ENCODE measurements around the gene CHDH. TPM values are rescaled to one million over a fixed set of nuclear protein-coding genes. Genes with fewer than 3 reads are reported as not detected.

Gene CHDH
- total RNA-seq, 3 donors from 2014 or later (not counting 1 experiment from before 2014, with no cell fraction given) = 0.02 to 1.6 (median 0.09) TPM

GRCh38 chr3:53858096-53858741 is 12.0 kb upstream of the CHDH start:
- H3K4me3 Mint-ChIP-seq = no peak overlapping the region
- WGBS (ENCODE audit: insufficient coverage) = 83% methylated on average over 7 of the region's 7 CpGs
- Histone ChIP-seq H3K27ac (ENCODE audit: low read length) (no peak overlapping the region), H3K4me1 (ENCODE audit: control insufficient read depth, insufficient read depth, low read length) (no peaks in the 10 kb centered on the region), H3K4me3 (ENCODE audit: low read length) (no peak overlapping the region), H3K27me3 (ENCODE audit: control insufficient read depth, insufficient read depth, low read length) (no peaks in the 10 kb centered on the region), H3K9me3 (ENCODE audit: control insufficient read depth, insufficient read depth, low read length) (no peaks in the 10 kb centered on the region), H3K36me3 (ENCODE audit: control insufficient read depth, insufficient read depth, low read length) (peaks cover 2% of the 10 kb centered on the region)
- H3K27ac Mint-ChIP-seq = no peak overlapping the region
- no peaks in the 10 kb centered on the region for H3K27me3 Mint-ChIP-seq (ENCODE audit: low read depth in 2 of 2)
- DNase-seq = no peak
- intact Hi-C loops (cut with micrococcal nuclease) = no loop called here
- H3K9me3 Mint-ChIP-seq = no peaks in the 10 kb centered on the region
- H3K36me3 Mint-ChIP-seq = peaks cover 8% of the 10 kb centered on the region
- TF ChIP-seq, protein P1, sequence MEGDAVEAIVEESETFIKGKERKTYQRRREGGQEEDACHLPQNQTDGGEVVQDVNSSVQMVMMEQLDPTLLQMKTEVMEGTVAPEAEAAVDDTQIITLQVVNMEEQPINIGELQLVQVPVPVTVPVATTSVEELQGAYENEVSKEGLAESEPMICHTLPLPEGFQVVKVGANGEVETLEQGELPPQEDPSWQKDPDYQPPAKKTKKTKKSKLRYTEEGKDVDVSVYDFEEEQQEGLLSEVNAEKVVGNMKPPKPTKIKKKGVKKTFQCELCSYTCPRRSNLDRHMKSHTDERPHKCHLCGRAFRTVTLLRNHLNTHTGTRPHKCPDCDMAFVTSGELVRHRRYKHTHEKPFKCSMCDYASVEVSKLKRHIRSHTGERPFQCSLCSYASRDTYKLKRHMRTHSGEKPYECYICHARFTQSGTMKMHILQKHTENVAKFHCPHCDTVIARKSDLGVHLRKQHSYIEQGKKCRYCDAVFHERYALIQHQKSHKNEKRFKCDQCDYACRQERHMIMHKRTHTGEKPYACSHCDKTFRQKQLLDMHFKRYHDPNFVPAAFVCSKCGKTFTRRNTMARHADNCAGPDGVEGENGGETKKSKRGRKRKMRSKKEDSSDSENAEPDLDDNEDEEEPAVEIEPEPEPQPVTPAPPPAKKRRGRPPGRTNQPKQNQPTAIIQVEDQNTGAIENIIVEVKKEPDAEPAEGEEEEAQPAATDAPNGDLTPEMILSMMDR (IDR thresholded peaks at IDR 0.05) = no peak
- ATAC-seq = no peak
- H3K4me1 Mint-ChIP-seq = peaks cover 5 to 13% of the 10 kb centered on the region in 2 donors

- 52% methylated on average over 6 of the region's 7 CpGs for WGBS (ENCODE audit: insufficient coverage)
- TF ChIP-seq, protein P1 (IDR thresholded peaks at IDR 0.05) = no peak
- Histone ChIP-seq H3K27ac (ENCODE audit: low read length) (no peak overlapping the region), H3K4me3 (ENCODE audit: low read length) (no peak overlapping the region), H3K36me3 (ENCODE audit: control insufficient read depth, insufficient read depth, low read length) (no peaks in the 10 kb centered on the region), H3K27me3 (ENCODE audit: control insufficient read depth, insufficient read depth, low read length) (no peaks in the 10 kb centered on the region), H3K9me3 (ENCODE audit: control insufficient read depth, insufficient read depth, low read length) (no peaks in the 10 kb centered on the region), H3K4me1 (ENCODE audit: control insufficient read depth, insufficient read depth, low read length) (no peaks in the 10 kb centered on the region)
- Mint-ChIP-seq H3K4me1 (peaks cover 5 to 9% of the 10 kb centered on the region in 2 donors), H3K4me3 (no peak overlapping the region), H3K36me3 (peaks cover 8% of the 10 kb centered on the region), H3K27me3 (ENCODE audit: low read depth in 2 of 2) (no peaks in the 10 kb centered on the region), H3K27ac (no peak overlapping the region), H3K9me3 (no peaks in the 10 kb centered on the region)
- intact Hi-C loops (cut with micrococcal nuclease) = no loop called here
- ATAC-seq (no peak), DNase-seq (no peak)
These were observed 10.7 kb upstream of the CHDH start for GRCh38 chr3:53856964-53857363.

- Mint-ChIP-seq H3K4me3 (no peak overlapping the region), H3K9me3 (no peaks in the 10 kb centered on the region), H3K36me3 (no peaks in the 10 kb centered on the region), H3K4me1 (no peaks in the 10 kb centered on the region), H3K27ac (no peak overlapping the region), H3K27me3 (ENCODE audit: low read depth in 2 of 2) (peaks cover 29 to 30% of the 10 kb centered on the region in 2 donors)
- no peak for ATAC-seq
- H3K27me3 ChIP-seq (ENCODE audit: control insufficient read depth, insufficient read depth, low read length) = peaks cover 8% of the 10 kb centered on the region
- no peak overlapping the region for H3K27ac ChIP-seq (ENCODE audit: low read length)
- WGBS (ENCODE audit: insufficient coverage) = 83% methylated on average over 5 of the region's 5 CpGs
- H3K36me3 ChIP-seq (ENCODE audit: control insufficient read depth, insufficient read depth, low read length) = no peaks in the 10 kb centered on the region
- TF ChIP-seq, protein P1 (IDR thresholded peaks at IDR 0.05) = no peak
- DNase-seq = no peak
- intact Hi-C loops (cut with micrococcal nuclease) = no loop called here
- peaks cover 4% of the 10 kb centered on the region for H3K4me1 ChIP-seq (ENCODE audit: control insufficient read depth, insufficient read depth, low read length)
- H3K4me3 ChIP-seq (ENCODE audit: low read length) = no peak overlapping the region
- H3K9me3 ChIP-seq (ENCODE audit: control insufficient read depth, insufficient read depth, low read length) = no peaks in the 10 kb centered on the region
These were observed 4.7 kb upstream of the CHDH start for GRCh38 chr3:53850895-53851294.

- peaks cover 9% of the 10 kb centered on the region for H3K4me1 ChIP-seq (ENCODE audit: control insufficient read depth, insufficient read depth, low read length)
- Mint-ChIP-seq H3K27ac (no peak overlapping the region), H3K4me3 (no peak overlapping the region), H3K4me1 (no peaks in the 10 kb centered on the region), H3K9me3 (no peaks in the 10 kb centered on the region), H3K27me3 (ENCODE audit: low read depth in 2 of 2) (peaks cover 36 to 38% of the 10 kb centered on the region in 2 donors), H3K36me3 (no peaks in the 10 kb centered on the region)
- H3K36me3 ChIP-seq (ENCODE audit: control insufficient read depth, insufficient read depth, low read length) = no peaks in the 10 kb centered on the region
- WGBS (ENCODE audit: insufficient coverage) = 99% methylated on average over 5 of the region's 7 CpGs
- intact Hi-C loops (cut with micrococcal nuclease) = no loop called here
- no peak overlapping the region for H3K27ac ChIP-seq (ENCODE audit: low read length)
- peaks cover 15% of the 10 kb centered on the region for H3K27me3 ChIP-seq (ENCODE audit: control insufficient read depth, insufficient read depth, low read length)
- DNase-seq (no peak), ATAC-seq (no peak)
- H3K4me3 ChIP-seq (ENCODE audit: low read length) = no peak overlapping the region
- no peaks in the 10 kb centered on the region for H3K9me3 ChIP-seq (ENCODE audit: control insufficient read depth, insufficient read depth, low read length)
- TF ChIP-seq, protein P1 (IDR thresholded peaks at IDR 0.05) = no peak
These were observed 3.7 kb upstream of the CHDH start for GRCh38 chr3:53849916-53850315.
